Activated T-cell treated with anti-CD3 and anti-CD28 coated beads for 4 hours (primary cell): ENCODE results near the gene TNIP1.

ENCODE experiments used
- DNase-seq: peaks from one replicate; pipeline ENCODE4 v3.0.0-alpha.2; 2020

TNIP1 gene

DNA sequence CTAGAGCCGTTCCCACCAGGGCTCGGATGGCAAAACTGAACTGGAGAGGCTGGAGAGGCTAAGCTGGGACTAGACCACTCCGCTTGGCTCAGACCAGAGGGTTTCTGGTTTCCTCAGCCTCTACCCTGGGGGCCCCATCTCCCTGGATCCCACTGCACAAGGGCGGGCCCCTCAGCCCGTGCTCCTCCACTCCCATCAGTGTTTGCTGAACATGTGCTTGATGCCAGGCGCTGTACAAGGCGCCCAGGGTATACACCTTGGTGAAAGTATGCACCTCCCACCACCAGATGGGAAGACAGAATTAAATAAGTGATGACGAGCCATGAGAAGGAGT lies 42.5 kb downstream of the TNIP1 start:
- no peak for DNase-seq

DNA sequence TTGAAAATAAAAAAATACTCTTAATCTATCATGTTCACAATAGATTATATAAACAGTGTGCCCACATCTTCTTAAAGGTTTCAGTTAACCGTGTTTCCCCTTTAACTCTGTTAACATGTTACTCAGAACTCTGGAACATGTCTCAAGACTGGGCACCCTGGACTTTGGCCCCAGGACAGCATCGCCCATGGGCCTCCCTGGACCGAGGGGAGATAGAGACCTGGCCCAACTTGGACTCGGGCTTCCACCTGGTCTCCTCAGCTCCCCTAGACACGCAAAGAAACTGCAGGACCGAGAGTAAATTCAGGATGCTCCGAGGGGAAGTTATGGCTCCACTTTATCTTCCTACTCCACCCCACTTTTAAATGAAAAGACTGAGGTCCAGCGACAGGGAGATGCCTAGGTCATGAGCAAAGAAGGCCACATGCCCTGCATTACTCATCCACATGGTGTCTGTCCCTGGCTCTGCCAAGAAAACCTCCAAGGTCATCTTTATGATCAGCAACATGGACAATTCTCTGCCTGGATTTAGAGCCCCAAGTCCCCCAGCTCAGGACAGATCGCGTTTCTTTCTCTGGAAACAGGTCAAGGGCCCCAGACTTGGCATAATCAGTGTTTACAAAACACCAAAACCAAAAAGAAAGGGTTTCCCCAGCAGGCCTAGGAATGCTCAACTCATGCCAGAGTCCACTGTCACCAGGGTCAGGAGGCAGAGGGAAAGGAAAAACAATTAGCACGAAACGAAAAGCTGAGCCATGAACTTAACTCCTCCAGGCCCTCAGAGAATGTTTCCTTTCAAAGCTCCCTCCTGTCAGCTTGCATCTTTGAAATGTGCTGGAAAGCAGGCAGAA lies 43.0 kb downstream of the TNIP1 start:
- no peak for DNase-seq

DNA sequence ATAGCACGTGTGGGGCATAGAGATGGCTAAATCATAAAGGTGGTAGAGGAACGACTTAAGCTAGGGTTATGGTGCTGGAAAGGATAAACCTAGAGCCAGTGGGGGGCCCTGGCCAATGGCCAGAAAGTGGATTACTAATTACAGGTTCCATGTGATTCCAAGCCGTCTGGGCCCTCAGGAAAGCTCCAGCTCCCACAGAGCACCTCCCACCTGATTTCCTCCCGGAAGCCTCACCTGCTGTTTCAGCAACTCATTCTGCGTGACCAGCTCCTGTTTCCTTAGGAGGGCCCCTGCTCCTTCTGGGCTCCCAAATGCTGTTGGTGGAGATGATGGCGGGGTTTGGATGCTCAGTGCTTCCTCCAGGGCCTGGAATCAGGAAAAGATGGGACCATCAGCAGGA lies 44.3 kb downstream of the TNIP1 start:
- no peak for DNase-seq

DNA sequence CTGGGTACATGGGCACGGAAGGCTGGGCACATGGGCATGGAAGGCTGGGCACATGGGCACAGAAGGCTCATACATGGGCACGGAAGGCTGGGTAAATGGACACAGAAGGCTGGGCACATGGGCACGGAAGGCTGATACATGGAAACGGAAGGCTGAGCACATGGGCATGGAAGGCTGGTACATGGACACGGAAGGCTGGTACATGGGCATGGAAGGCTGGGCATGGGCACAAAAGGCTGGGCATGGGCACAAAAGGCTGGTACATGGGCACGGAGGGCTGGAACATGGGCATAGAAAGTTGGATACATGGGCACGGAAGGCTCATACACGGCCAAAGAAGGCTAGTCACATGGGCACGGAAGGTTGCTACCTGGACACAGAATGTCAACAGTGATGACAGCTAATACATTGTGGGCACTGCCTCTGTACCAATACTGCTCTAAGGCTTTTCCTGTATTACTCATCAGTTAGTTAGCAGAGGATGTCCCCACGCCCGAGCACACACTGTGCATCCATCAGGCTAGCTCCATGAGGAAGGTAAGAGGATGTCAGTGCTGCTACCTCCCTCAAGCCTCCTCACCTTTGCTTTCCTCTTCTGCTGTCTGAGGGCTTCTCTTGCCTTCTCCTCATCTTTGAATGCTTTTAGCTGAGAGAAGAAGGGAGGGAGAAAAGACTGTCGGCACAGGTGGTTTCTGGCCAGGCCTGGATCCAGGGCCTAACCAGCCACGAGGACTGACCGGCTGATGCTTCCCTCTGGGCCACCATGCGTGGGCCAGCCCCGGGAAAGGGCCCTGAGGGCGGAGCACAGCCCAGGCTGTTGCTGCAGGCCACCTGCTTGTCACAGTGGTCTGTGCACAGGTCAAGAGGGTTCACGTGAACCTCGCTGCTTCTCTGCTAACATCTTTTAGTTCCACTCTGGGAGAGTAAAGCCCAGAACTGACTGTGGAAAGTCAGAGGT lies 46.1 kb downstream of the TNIP1 start:
- DNase-seq: no peak

DNA sequence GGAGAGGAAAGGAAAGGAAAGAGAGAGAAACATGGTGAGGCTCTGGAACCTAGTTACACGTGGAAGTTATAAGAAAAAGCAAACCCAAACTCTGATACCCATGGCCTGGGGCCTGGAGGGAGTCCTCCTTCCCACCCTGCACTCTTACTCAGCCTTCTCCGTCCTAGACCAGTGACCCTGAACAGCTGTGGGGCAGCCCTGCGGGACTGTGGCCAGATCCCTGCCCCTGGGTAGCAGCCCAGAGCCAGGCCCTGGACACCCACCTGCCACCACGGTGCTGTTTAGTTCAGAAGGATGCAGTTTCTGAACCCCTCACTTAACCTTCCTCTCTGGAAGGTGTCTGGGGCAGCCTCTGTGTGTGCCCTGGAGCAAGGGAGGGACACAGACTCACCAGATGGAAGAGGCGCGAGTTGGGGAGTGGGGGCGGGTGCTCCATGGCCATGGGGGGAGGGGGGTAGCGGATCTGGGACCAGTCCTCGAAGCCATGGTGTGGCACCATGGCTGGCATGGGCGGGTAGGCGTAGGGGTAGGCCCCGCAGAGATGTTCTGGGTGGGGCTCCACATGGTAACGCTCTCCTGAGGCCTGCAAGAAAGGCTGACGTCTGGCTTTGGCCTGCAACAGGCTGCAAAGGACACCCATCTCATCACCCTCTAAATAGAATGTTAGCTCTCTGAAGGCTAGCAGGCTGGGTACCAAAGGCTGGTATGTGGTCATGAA lies 47.5 kb downstream of the TNIP1 start:
- DNase-seq: no peak

DNA sequence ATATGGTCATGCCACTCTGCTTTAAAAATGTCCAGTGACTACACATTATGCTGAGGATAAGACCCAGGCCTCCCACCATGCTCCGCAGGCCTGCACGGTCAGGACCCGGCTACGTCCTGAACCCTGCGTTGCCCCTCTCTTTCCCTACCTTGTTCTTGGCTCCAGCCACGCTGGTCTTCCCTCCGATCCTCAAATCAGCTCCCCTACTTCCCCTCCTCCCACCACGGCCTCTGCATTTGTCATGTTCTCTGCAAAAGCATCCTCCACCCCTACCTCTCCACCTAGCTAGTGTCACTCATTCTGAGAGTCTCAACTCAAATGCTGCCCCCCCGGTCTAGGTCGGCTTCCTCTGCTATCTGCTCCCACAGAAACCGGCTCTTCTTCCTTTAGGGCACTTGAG lies 49.3 kb downstream of the TNIP1 start:
- DNase-seq: no peak

DNA sequence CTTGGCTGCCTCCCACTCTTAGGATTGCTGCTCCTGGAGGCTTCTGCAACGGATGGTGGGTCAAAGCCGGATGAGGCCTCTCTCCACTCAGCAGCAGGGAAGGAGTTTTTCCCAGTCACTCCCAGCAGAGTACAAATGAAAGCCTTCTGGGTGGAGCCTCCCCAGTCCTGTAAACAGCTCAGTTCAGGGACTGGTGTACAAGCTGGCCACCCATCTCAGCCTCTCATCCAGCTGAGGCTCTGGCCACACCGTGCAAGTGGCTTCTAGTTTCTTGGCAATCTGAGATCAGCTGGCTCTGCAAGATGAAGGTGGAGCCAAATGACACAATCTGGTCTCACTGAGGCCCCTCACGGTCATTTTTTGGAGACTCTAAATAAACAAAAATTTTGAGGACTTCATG lies 50.5 kb downstream of the TNIP1 start:
- DNase-seq: no peak

DNA sequence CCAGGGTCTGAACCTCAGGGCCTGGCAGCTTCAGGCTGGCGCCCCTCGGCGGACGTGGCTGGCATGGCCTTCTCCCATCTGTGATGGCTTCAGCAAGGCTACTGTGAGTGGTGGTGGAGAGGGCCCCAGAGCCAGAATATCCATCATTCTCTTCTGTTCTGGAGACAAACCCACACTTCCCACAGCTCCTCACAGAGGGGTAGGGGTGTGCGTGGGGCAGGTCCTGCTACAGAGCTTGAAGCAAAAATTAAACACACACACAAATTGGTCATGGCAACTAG lies 50.8 kb downstream of the TNIP1 start:
- no peak for DNase-seq

DNA sequence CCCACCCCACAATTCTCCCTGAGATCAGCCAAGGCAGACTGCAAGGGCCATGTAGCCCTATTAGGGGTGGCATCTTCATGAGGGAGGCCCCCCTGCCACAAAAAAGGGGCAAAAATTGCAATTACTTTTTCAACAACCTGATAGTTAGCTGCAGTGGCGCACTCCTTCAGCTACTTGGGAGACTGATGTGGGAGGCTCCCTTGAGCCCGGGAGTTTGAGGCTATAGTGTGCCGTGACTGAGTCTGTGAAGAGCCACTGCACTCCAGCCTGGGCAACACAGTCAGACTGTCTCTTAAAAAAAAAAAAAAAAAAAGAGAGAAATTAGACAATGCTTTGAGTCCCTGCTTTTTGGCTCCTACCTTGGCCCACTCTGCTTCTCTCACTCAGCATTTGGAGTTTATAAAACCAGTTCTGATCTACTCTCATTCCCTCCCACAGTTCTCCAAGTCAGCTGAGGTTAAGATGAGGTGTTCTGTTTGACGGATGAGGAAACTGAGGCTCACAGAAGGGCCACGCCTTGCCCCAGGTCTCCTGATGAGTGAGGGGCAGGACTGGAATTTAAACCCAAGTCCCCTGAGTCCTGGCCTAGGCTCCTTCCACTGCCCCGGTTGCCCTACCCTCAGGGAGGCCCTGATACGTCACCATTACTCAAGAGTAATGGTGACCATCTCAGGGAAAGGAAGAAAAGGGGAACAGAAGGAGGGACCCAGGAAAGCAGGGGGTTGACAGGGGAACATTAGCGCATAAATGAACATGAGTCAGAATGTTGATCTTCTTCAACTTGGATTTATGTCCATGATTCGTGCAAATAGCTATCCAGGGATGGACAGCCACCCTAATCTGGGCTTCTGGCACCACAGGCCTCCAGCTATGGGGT lies 51.4 kb downstream of the TNIP1 start:
- no peak for DNase-seq

DNA sequence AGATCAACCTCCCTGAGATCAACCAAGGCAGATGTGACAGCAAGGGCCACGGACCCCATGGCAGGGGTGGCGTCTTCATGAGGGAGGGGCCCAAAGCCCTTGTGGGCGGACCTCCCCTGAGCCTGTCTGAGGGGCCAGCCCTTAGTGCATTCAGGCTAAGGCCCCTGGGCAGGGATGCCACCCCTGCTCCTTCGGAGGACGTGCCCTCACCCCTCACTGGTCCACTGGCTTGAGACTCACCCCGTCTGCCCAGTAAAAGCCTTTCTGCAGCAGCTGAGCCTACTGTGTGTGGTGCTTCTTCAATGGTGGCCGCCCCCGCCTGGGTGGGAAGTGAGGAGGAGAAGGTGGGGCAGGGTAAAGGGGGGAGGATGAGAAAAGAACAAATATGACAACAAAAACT lies 52.1 kb downstream of the TNIP1 start:
- no peak for DNase-seq

DNA sequence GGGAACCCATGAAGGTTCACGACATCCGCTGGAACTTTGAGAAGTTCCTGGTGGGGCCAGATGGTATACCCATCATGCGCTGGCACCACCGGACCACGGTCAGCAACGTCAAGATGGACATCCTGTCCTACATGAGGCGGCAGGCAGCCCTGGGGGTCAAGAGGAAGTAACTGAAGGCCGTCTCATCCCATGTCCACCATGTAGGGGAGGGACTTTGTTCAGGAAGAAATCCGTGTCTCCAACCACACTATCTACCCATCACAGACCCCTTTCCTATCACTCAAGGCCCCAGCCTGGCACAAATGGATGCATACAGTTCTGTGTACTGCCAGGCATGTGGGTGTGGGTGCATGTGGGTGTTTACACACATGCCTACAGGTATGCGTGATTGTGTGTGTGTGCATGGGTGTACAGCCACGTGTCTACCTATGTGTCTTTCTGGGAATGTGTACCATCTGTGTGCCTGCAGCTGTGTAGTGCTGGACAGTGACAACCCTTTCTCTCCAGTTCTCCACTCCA lies 52.8 kb downstream of the TNIP1 start:
- DNase-seq: no peak

DNA sequence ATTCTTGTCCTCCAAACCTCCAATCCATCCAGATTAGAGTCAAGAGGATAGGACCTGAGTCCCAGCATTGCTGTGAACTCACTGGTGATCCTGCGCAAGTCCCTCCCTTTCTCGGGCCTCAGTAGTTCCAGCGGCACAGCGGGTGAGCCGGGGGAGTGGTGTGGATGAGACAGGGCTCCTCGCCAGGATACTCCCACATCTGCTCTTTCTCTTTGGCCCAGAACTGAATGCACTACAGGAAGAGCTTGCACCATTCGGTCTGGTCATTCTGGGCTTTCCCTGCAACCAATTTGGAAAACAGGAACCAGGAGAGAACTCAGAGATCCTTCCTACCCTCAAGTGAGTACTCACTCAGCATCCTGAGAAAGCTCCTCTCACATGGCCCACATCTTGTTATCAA lies 54.2 kb downstream of the TNIP1 start:
- DNase-seq: no peak

DNA sequence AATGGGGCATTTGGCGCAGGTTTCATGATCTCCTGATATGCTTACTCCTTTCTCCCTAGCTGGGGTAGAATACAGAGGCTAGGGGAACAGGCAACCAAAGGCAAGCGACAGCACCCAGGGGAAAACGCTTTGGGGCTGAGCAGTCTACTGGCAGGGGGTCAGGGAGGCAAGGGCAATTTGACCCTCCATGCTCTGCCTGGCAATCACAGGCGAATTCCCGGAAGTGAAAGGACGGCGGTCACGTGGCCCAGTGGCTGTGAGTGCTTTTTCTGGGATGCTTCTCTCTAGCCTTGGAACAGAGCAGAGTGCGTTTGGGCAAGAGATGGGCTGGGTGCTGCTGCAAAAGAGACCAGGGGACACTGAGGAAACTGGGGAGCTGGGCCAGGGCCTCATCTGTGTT lies 54.7 kb downstream of the TNIP1 start:
- no peak for DNase-seq

DNA sequence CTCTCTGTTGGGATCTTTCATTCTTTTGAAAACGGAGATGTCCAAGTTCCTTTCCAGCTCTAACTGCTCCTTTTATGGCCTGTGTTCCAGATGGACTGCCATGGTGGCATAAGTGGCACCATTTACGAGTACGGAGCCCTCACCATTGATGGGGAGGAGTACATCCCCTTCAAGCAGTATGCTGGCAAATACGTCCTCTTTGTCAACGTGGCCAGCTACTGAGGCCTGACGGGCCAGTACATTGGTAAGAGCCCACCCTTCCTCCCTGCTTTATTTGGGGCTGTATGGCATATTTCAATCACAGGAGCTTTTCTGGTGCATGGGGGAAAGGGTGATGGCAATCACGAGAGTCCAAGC lies 55.6 kb downstream of the TNIP1 start:
- DNase-seq: no peak

DNA sequence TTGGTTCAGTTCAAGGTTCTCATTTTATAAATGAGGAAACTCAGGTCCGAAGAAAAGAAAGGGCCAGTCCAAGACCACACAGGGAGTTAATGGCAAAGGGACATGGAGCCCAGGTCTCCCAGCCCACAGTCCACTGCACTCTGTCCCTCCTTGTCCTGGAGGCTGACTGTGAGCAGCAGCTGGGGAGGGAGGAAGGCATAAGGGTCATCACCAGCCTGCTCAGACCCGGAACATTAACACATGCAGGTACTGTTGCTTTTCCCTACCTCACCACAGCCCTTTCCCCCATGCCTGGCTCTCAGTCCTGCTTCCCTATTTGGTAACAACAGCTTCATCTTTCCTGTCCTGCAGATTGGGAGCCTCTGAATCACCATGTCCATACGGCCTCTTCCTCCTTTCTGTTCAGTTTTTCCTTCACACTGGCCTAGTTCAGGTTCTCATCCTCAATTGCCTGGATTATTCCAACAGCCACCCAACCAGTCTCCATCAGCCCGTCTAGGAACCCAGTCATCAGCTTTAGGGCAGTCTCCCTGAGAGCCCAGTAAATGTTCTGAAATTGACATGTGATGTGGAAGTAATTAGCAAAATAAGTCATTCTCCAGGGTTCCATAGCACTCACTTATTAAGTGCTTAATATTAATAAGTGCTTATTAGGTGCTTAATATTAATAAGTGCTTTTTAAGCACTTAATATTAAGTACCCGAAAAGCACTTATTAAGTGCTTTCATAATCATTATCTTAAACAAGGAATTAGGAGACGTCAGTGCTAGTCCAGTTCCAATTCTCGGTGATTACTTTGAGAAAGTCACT lies 56.2 kb downstream of the TNIP1 start:
- no peak for DNase-seq

DNA sequence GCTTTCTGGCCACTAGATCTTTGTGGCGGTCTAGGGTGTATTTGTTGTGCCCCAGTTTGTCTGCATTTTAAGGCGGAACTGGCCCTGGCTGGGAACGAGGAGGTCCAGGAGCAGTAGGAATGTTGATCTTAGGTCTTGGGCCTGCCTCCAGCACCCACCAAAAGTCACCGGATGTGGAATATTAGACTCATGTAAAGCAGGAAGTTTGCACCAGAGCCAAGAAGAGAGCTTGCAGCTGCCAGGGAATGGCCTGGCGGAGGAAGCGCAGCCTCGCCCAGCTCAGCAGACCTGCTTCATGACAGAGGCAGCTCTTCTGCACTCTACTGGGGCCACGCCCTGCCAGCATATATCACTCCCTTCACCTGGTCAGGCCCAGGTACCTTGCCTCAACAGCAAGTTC lies 57.2 kb downstream of the TNIP1 start:
- no peak for DNase-seq

DNA sequence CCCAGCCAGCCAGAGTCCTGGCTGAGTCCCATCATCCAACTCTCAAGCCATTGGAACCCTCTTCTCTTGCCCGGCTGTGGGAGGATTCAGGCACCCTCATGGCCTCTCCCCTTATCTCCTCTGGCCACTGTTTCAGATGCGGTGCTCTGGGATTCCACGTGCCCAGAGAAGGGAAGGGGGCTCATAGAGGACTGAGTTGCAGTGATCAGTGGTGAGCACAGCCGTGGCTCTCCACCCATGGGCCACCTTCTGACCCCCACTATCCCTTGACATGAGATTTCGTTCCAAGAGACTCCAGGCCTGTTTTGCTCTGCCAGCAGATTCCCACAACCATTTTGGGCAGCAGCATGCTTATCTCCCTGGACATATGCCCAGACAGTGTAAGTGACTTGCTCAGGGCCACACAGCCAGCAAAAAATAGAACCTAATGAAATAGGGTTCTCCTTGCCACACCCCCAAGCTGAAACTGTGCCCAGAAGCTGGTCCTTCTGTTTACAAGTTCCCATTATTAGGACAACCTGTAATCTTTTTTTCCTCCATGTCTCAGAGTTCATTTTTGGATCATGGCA lies 57.7 kb downstream of the TNIP1 start:
- DNase-seq: no peak

DNA sequence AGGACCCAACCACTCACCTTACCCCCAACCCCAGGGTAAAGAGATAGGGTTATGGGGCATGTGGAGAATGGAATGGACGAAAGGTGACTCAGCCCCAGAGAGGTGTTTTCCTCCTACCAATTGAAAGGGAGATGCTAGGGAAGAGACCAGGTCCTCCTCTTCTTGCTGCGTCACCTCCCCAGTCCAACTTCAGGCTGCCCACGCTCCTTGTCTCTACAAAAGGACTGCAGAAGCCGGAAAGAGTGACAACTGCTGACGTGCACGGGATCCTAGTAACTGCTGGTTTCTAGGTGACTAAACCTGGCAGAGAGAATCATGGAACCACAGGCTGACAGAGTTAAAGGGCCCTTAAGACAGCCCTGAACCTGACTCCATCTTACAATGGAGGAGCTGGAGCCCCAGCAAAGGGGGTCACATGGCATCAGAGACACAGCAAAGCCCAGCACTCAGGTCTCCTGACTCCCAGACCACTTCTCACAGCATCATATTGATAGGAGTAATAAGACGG lies 58.3 kb downstream of the TNIP1 start:
- no peak for DNase-seq

DNA sequence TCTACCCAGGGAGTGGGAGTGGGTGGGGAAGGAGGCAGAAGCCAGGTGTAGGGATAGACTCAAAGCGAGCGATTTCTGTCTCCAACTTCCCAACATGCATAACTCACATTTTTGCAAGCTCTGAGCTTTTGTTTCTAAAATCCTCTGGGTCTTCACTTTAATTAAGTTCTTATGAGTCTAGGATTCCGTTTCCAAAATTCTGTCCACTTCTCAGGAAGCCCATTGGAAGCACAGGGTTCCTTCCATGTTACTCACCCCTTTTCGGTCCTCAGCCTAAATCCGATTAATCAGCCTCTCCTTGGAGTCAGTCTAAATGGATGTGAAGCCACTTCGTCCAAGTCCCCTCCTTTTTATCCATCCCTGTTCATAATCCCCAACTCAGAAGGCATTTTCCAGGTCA lies 59.1 kb downstream of the TNIP1 start:
- DNase-seq: no peak

DNA sequence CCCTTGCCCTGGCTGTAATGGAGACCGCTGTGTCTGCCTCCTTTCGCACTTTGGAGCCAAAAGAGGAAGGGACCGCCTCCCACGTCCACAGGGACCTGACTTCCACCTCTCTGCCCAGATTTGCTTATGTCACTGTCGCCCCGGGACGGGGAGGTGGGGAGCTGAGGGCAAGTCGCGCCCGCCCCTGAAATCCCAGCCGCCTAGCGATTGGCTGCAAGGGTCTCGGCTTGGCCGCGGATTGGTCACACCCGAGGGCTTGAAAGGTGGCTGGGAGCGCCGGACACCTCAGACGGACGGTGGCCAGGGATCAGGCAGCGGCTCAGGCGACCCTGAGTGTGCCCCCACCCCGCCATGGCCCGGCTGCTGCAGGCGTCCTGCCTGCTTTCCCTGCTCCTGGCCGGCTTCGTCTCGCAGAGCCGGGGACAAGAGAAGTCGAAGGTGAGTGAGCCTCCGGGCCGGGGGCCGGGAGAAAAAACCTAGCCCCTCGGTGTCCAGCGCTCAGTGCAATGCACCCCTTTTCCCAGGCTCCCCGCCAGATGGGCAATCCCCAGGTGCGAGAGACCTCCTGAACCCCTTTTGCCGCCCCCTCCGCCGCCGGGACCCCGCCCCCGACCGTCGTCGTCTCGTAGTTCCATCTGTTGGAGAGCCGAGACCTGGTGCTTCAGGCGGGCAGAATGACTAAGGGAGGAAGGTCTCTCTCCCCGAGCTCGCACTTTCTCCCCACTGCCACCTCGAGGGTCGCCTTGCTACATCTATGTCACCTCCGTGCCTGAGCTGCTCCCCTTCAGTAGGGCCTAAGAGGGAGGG lies 60.3 kb downstream of the TNIP1 start, which contains the start of gene GPX3:
GPX3 (plus strand) TSS at position 288 of the 807 bp plus-strand sequence; CDS start at position 352, 64 bp downstream.
- DNase-seq: peak; percentile 16
